Right lobe of liver (tissue), 6 donors: ENCODE results near the gene GIPC2. TPM values are rescaled to one million over a fixed set of nuclear protein-coding genes. Genes with fewer than 3 reads are reported as not detected.

Source experiments
- ATAC-seq, 4 donors: fragments of 200-7000 bp; cut with Tn5 transposase; one replicate each; pipeline ENCODE4 v1.9.1; 2020; ENCODE audit warnings: mild to moderate bottlenecking in 4 of 4, moderate library complexity in 4 of 4
- DNase-seq, 3 donors: peaks; one replicate each; pipeline ENCODE4 v3.0.0-alpha.2; 2020
- H3K27ac ChIP-seq, 3 donors: fragments of 200-600 bp; one replicate each; pipeline ENCODE4 v1.8.0; 2022
- H3K27me3 ChIP-seq, 2 donors: fragments of 200-600 bp; one replicate each; pipeline ENCODE4 v1.8.0; 2022
- H3K36me3 ChIP-seq, 4 donors: fragments of 200-600 bp; sonication (generic) in 1 of 4; one replicate each; pipeline versions ENCODE4 v1.5.1 to v1.8.0; 2017 to 2022; ENCODE audit warnings: control low read depth in 1 of 4
- H3K4me1 ChIP-seq, 4 donors: fragments of 200-600 bp; sonication (generic) in 1 of 4; one replicate each; pipeline versions ENCODE4 v1.5.1 to v1.8.0; 2017 to 2022; ENCODE audit warnings: control low read depth in 1 of 4
- H3K4me3 ChIP-seq, 3 donors: fragments of 200-600 bp; one replicate each; pipeline ENCODE4 v1.8.0; 2022
- H3K9me3 ChIP-seq, 4 donors: fragments of 200-600 bp; sonication (generic) in 1 of 4; one replicate each; pipeline versions ENCODE4 v1.5.1 to v1.8.0; 2017 to 2022; ENCODE audit warnings: control low read depth in 1 of 4
- POLR2A ChIP-seq: fragments of 450-650 bp; IDR thresholded peaks from one replicate; pipeline ENCODE4 v1.6.1; 2017; ENCODE audit warnings: antibody characterized with exemption, mild to moderate bottlenecking
- WGBS: methylation state at CpG from one replicate; pipeline ENCODE4 v1.1.6; 2018; ENCODE audit warnings: low coverage, low lambda C conversion rate; ENCODE audit not compliant: insufficient coverage; ENCODE audit errors: missing lambda C conversion rate; 5-methylcytosine and 5-hydroxymethylcytosine counted together
- intact Hi-C, 2 donors: fragments of 100-400 bp; cut with DNase I; formaldehyde crosslinking; loops; one replicate each; pipeline versions ENCODE4 v1.11.2 to v1.14.1; 2022
- total RNA-seq, 6 experiments: library from RNA; depleted of rRNA in 2 of 6; stranded (reverse); fragments of >200 nt in 2 of 6; fragmentation: NEBNext Ultra II Directional in 3 of 6; extraction: Animal tissue kit (Norgen Biotek cat#: 25700) in 3 of 6; gene quantifications; one replicate each; pipeline versions ENCODE4 v1.1.0 to v1.2.4, GENCODE V29; 2016 to 2023
- TF ChIP-seq, protein P1 (sequence below), 4 donors: fragments of 200-600 bp in 3 of 4; fragments of 450-650 bp in 1 of 4; IDR thresholded peaks; one replicate each; pipeline versions ENCODE4 v1.5.1 to v1.8.0; 2016 to 2022; ENCODE audit warnings: antibody characterized with exemption in 4 of 4, mild to moderate bottlenecking in 2 of 4
- donor health status: DM: no; HTN: yes; CAD: no.
- donor health status: DM: no; HTN: no; CAD: no.
- donor health status: DM: no; HTN: no; CAD: no.
- donor health status: DM: no; HTN: yes; CAD: no.
- donor health status: DM: no; HTN: yes; CAD: no.

The GIPC2 gene
- total RNA-seq, 6 experiments from 2014 or later, result 4.7 to 9.8 (median 7.0) TPM

DNA sequence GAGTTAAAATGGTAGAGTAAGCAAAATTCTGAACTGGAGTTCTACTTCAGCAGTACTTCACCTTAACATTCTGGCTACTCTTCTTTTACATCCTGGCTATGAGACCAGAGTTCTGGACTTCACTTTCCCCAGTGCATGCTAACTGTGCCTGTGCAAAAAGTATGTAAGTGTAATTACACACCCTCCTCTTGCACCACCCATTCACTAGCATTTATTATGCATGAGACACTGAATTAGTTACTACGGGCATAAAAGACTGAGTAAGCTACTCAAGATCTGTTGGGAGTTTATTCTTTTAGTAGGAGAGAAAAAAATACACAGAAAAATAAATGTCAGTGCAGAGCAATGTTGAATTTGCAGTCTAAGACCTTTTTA, 87.2 kb downstream of the GIPC2 start:
- Histone ChIP-seq H3K4me3 (no peak overlapping the region), H3K9me3 (no peaks in the 10 kb centered on the region)
- intact Hi-C loops, result loop anchor here in 1 of 2 donors (10.0 kb wide), 1 partner anchor 472 kb away; no protein-coding TSS in a partner anchor

GRCh38 chr1:78136680-78137079, 90.9 kb downstream of the GIPC2 start:
- TF ChIP-seq, protein P1, sequence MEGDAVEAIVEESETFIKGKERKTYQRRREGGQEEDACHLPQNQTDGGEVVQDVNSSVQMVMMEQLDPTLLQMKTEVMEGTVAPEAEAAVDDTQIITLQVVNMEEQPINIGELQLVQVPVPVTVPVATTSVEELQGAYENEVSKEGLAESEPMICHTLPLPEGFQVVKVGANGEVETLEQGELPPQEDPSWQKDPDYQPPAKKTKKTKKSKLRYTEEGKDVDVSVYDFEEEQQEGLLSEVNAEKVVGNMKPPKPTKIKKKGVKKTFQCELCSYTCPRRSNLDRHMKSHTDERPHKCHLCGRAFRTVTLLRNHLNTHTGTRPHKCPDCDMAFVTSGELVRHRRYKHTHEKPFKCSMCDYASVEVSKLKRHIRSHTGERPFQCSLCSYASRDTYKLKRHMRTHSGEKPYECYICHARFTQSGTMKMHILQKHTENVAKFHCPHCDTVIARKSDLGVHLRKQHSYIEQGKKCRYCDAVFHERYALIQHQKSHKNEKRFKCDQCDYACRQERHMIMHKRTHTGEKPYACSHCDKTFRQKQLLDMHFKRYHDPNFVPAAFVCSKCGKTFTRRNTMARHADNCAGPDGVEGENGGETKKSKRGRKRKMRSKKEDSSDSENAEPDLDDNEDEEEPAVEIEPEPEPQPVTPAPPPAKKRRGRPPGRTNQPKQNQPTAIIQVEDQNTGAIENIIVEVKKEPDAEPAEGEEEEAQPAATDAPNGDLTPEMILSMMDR (IDR thresholded peaks at IDR 0.05), result no peak
- TF ChIP-seq POLR2A, result no peak
- ATAC-seq (no peak), DNase-seq (no peak)
- Histone ChIP-seq H3K36me3 (no peaks in the 10 kb centered on the region), H3K4me3 (no peak overlapping the region), H3K9me3 (no peaks in the 10 kb centered on the region), H3K27me3 (no peaks in the 10 kb centered on the region), H3K4me1 (peaks cover 0 to under 1% (median 0%) of the 10 kb centered on the region in 4 donors), H3K27ac (no peak overlapping the region)
- intact Hi-C loops, result loop anchor here in 1 of 2 donors (10.0 kb wide), 1 partner anchor 468 kb away; no protein-coding TSS in a partner anchor
- WGBS, result 60% methylated on average over 1 of the region's 1 CpG

More for the DNA sequence above, 87.2 kb downstream of the GIPC2 start:
- ATAC-seq (no peak), DNase-seq (no peak)
- Histone ChIP-seq H3K36me3 (no peaks in the 10 kb centered on the region), H3K27ac (no peak overlapping the region), H3K27me3 (no peaks in the 10 kb centered on the region), H3K4me1 (no peaks in the 10 kb centered on the region)
- TF ChIP-seq POLR2A, result no peak
- TF ChIP-seq, protein P1 (IDR thresholded peaks at IDR 0.05), result no peak
- WGBS, result 87% methylated on average over 1 of the region's 1 CpG

- H3K4me3 ChIP-seq, result no peak overlapping the region
- no peaks in the 10 kb centered on the region for H3K9me3 ChIP-seq
- peaks cover 0 to 22% (median 4%) of the 10 kb centered on the region in 4 donors for H3K4me1 ChIP-seq
- no peak for DNase-seq
- intact Hi-C loops, result no loop called here
- WGBS, result 85% methylated on average over 3 of the region's 3 CpGs
- no peak for ATAC-seq
- H3K36me3 ChIP-seq, result no peaks in the 10 kb centered on the region
- H3K27me3 ChIP-seq, result no peaks in the 10 kb centered on the region
- no peak overlapping the region for H3K27ac ChIP-seq
- TF ChIP-seq, protein P1 (IDR thresholded peaks at IDR 0.05), result no peak
- no peak for TF ChIP-seq POLR2A
Observed at GRCh38 chr1:78141531-78142231, 95.9 kb downstream of the GIPC2 start.

DNA sequence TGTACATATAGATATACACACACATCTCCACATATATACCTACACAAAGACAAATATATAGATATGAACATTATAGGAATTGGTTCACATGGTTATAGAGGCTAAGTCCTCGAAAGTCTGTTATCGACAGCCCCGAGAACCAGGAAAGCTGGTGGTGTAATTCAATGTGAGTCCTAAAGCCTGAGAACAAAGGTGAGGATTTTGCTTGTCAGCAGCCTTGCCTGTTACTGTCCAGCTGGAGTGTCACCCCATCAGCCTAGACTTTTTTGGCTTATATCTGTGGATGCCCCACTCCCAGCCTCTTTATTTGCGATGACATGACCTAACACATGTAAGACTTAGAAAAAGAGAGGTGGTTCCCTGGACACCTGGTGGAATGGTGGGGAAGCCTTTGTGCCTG, 97.0 kb downstream of the GIPC2 start:
- TF ChIP-seq, protein P1 (IDR thresholded peaks at IDR 0.05), result no peak
- no peak for TF ChIP-seq POLR2A
- intact Hi-C loops, result no loop called here

More for the DNA sequence above, 97.0 kb downstream of the GIPC2 start:
- peak overlapping the region; percentile 37 to 57 (median 52) for H3K4me3 ChIP-seq
- H3K4me1 ChIP-seq, result peaks cover 0 to 22% (median 4%) of the 10 kb centered on the region in 4 donors
- ATAC-seq, result peak; percentile 57 to 68 (median 66)
- no peaks in the 10 kb centered on the region for H3K36me3 ChIP-seq
- H3K27ac ChIP-seq, result peak overlapping the region; percentile 77 to 79 (median 79)
- no peaks in the 10 kb centered on the region for H3K27me3 ChIP-seq
- 15% methylated on average over 3 of the region's 4 CpGs for WGBS
- DNase-seq, result no peak
- no peaks in the 10 kb centered on the region for H3K9me3 ChIP-seq
